Ecto neural progenitor cell (in vitro differentiated cells): ENCODE data around the gene THSD7B.

Experiments
- DNase-seq: peaks from one replicate; pipeline ENCODE4 v3.0.0-alpha.2; 2018; ENCODE audit warnings: low spot score

Gene THSD7B

GRCh38 chr2:136801661-136802060, 36.3 kb downstream of the THSD7B start:
- DNase-seq, result no peak

- no peak for DNase-seq
These were observed 44.7 kb downstream of the THSD7B start for GRCh38 chr2:136809998-136810397.

GRCh38 chr2:136818839-136819238, 53.5 kb downstream of the THSD7B start:
- DNase-seq, result no peak

GRCh38 chr2:136823291-136823690, 57.9 kb downstream of the THSD7B start:
- DNase-seq, result no peak

GRCh38 chr2:136828162-136828561, 62.8 kb downstream of the THSD7B start:
- no peak for DNase-seq

- DNase-seq, result no peak
These were observed 63.4 kb downstream of the THSD7B start for GRCh38 chr2:136828774-136829173.

DNA sequence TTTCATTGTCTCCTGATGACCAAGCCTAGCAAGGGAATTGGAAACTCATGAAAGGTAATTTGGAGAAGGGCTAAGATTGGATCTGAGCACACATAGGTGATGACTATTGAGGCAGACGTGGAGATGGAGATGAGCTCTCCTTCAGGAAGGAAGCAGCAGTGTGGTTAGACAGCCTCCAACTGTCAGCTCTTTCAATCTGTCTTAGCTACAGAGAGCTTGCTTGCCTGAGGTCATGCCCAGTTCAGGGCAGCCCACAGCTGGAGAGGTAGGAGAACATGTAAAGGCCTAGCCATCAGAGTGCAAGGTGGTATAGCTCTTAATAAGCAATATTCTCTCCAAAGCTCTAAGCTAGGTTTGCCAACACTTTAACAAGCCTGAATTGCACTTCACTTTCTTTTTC, 79.2 kb downstream of the THSD7B start:
- no peak for DNase-seq

DNA sequence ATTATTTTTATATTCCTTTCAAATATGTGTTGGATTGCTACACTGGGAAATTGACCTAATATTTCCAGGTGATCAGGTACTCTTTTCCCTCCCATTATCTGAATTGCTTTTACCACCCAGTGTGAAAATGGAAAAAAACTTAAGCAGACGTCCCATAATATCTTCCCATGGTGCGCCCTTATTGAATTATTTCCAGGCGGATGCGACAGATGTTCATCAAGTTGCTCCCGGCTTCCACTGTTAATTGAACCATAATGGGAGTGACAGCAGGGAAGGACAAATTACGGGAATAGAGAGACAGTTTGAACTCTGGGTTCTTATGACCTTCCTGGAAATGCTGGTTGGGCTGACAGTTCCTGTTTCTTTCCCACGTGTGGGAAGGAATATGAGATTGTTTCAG, 93.3 kb downstream of the THSD7B start:
- no peak for DNase-seq

DNA sequence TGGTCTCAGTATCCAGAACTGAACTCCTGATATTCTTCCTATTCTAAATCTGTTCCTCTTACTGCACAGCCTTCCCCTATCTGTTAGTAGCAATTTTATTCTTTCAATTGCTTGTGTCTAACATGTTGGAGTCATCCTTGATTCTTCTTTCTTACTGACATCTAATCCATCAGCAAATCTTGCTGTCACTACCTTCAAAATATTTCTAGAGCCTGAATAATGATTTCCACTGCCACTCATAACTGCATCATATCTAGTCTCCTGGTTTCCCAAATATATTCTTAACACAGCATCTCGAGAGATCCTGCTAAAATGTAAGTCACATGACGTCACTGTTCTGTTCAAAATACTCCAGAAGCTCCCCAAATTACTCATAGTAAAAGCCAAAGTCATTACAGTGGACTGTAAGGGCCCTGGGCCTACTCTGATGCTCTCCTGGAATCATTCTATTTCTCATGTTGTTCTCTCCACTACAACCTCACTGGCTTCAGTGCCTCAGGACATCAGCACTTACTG, 95.2 kb downstream of the THSD7B start:
- no peak for DNase-seq

- no peak for DNase-seq
These were observed 98.1 kb downstream of the THSD7B start for GRCh38 chr2:136863468-136863867.

DNA sequence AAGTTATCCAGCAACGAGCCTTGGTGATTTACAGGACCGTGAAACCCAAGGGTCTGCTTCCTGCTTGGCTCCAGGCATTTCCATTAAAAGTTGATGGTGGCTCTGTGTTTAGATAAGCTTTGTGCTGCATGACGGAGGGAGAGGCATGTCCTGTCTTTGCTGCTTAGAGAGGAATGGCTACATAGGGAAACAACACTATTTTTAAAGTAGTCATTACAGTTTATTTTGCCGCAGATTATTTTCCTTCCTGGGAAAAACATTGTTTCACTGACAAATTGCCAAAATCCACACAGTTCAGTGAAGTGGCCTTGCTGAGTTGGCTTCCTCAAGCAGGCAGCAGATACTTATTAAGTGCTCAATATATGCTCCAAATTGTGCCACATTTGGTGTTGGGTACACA, 98.5 kb downstream of the THSD7B start:
- no peak for DNase-seq

GRCh38 chr2:136871424-136871823, 106.1 kb downstream of the THSD7B start:
- no peak for DNase-seq

- no peak for DNase-seq
These were observed 108.9 kb downstream of the THSD7B start for GRCh38 chr2:136874258-136874657.

- no peak for DNase-seq
These were observed 125.8 kb downstream of the THSD7B start for GRCh38 chr2:136891100-136891499.

DNA sequence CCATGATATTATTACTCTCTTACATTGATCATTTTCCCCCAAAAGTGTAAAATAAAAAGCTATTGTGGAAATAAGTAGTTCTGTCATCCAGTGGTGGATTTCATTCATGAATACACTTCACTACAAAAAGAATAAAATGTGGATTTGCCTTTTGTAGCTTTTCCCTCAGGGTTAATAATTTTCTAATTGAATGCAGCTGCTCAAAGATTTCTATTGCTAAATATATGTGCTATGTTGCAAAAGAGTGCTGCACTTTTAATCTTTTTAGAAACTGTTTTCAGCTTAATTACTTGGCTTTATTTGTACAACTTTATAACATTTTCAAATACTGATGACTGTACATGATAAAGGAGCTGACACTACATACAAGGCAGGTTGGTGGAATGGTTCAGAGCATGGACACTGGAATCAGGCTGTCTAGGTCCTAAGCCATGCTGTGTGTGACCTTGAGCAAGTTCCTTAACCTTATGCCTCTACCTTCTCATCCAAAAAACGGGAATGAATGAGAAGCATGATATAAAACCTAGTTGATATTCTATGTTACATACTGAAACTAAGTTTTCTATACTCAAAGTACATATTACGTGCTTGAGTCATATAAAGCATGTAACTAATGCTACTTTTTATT, 128.8 kb downstream of the THSD7B start:
- no peak for DNase-seq

- no peak for DNase-seq
These were observed 136.4 kb downstream of the THSD7B start for GRCh38 chr2:136901732-136902131.

DNA sequence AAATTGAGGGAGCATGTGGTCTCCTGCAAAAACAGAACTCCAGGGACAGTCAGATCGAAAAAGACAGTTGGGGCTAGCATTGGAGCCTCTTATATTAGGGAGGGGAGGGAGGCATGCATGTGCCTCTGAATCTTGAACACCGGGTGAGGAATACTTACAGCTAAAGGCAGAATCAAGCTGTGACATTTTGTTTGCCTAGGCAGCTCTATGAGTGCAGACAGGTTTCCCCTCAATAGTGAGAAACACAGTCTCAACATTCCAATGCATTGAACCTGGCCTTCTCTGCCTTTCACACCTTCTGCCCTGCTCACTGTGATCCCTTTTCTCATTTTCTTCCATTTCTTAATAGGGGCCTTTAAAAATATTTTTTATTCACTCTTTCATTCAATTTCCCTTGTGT, 140.4 kb downstream of the THSD7B start:
- no peak for DNase-seq

DNA sequence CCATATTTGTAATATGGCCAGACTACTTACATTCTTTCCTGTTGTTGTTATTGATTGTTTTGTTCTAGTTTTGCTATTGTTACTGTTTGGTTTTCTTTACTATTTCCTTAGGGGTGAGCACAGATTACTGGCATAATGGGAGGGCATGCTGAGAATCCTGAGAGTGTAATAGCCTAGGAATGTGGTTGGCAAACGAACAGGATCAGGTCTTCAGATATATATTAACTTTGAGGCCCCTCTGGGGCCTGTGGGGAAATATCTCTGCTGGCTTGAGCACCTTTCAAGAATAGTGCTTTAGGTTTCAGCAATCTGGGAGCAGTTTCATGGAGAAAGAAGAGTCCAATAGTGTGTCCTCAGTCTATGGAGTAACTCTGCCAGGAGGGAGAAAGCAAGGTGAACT, 144.4 kb downstream of the THSD7B start:
- no peak for DNase-seq

GRCh38 chr2:136916131-136916530, 150.8 kb downstream of the THSD7B start:
- DNase-seq, result no peak

- no peak for DNase-seq
These were observed 152.1 kb downstream of the THSD7B start for GRCh38 chr2:136917411-136917881.

GRCh38 chr2:136919682-136920081, 154.3 kb downstream of the THSD7B start:
- DNase-seq, result no peak

- peak; percentile 58 for DNase-seq
These were observed 155.4 kb downstream of the THSD7B start for GRCh38 chr2:136920652-136921333.

DNA sequence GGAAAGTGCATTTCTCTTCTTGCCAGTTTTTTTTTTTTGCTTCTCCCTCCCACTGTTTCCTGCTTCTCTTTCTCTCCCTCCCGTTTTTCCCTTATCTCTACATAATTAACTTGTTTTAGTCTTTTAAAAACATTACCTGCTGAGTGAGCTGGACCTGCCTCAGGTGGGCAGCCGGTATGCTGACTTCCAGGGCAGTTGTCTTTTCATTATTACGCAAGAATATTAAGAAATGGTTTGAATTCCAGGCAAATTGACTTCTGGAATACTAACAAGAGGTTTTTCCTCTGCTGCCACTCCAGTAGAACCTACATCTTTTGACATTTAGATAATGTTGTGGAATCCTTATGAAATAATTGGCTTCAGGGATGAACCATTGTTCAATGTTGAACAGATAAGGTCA, 161.8 kb downstream of the THSD7B start:
- no peak for DNase-seq

GRCh38 chr2:136929531-136929930, 164.2 kb downstream of the THSD7B start:
- DNase-seq, result no peak
